NB4 (cell line): ENCODE measurements around the gene FBXW4.

ENCODE experiments used
- DNase-seq: peaks from one replicate; pipeline ENCODE4 v3.0.0; 2010; ENCODE audit warnings: low read depth
- H3K4me3 ChIP-seq: one replicate; pipeline ENCODE4 v1.5.1; 2011; ENCODE audit warnings: mild to moderate bottlenecking, low read depth, low read length, moderate library complexity
- CTCF ChIP-seq: IDR thresholded peaks from one replicate; pipeline ENCODE4 v1.5.1; 2012; ENCODE audit warnings: low read depth, low read length
- MAX ChIP-seq: IDR thresholded peaks from 2 replicates; pipeline ENCODE4 v1.6.1; 2011; ENCODE audit warnings: low read depth, low read length
- MYC ChIP-seq: IDR thresholded peaks from 2 replicates; pipeline ENCODE4 v1.6.1; 2011; ENCODE audit warnings: low read depth, low read length
- POLR2A ChIP-seq: IDR thresholded peaks from 2 replicates; pipeline ENCODE4 v1.6.1; 2011; ENCODE audit warnings: mild to moderate bottlenecking; ENCODE audit not compliant: insufficient read length; ENCODE audit errors: extremely low read depth

Gene FBXW4

GRCh38 chr10:101623528-101623927 is 71.4 kb downstream of the FBXW4 start:
- no peak for DNase-seq
- no peak for TF ChIP-seq MAX
- TF ChIP-seq MYC = no peak
- no peak overlapping the region for H3K4me3 ChIP-seq

- TF ChIP-seq CTCF (no peak), MAX (no peak), MYC (no peak), POLR2A (no peak)
- no peak overlapping the region for H3K4me3 ChIP-seq
- DNase-seq = no peak
Observed at GRCh38 chr10:101619983-101620382, 75.0 kb downstream of the FBXW4 start.

GRCh38 chr10:101618871-101619270 is 76.1 kb downstream of the FBXW4 start:
- H3K4me3 ChIP-seq = no peak overlapping the region
- DNase-seq = no peak
- TF ChIP-seq MYC (no peak), CTCF (no peak)

GRCh38 chr10:101617824-101618568 is 77.0 kb downstream of the FBXW4 start:
- no peak overlapping the region for H3K4me3 ChIP-seq
- TF ChIP-seq CTCF (no peak), MAX (no peak), MYC (no peak), POLR2A (no peak)
- DNase-seq = no peak

GRCh38 chr10:101617102-101617823 is 77.7 kb downstream of the FBXW4 start:
- peak; percentile 72 for DNase-seq
- H3K4me3 ChIP-seq = no peak overlapping the region
- no peak for TF ChIP-seq MYC
- no peak for TF ChIP-seq POLR2A
- TF ChIP-seq CTCF = peak; percentile 5
- peak; percentile 38; the same call in 1 of the 2 replicates for TF ChIP-seq MAX

- H3K4me3 ChIP-seq = no peak overlapping the region
- TF ChIP-seq MYC (no peak), MAX (no peak), CTCF (no peak), POLR2A (no peak)
- DNase-seq = no peak
Observed at GRCh38 chr10:101616415-101617101, 78.4 kb downstream of the FBXW4 start.
